HFFc6 (cell line): Measurements from ENCODE around the gene ZNF653. TPM values are rescaled to one million over a fixed set of nuclear protein-coding genes. Genes with fewer than 3 reads are reported as not detected.
A peak's percentile ranks its signal among the peaks of the same experiment; 100 is the strongest.

Experiments used
- DNase-seq: peaks from one replicate; pipeline ENCODE4 v3.0.0-alpha.2; 2018
- H3K27ac Mint-ChIP-seq: 2 replicates; pipeline ENCODE4 v1.8.0; 2020; ENCODE audit warnings: mild to moderate bottlenecking, mixed read lengths
- H3K27me3 Mint-ChIP-seq: 2 replicates; pipeline ENCODE4 v1.8.0; 2021; ENCODE audit warnings: mild to moderate bottlenecking, moderate library complexity, mixed read lengths; ENCODE audit not compliant: insufficient read depth
- H3K36me3 Mint-ChIP-seq: 2 replicates; pipeline ENCODE4 v1.8.0; 2021; ENCODE audit warnings: low read depth, mixed read lengths
- H3K4me1 Mint-ChIP-seq: 2 replicates; pipeline ENCODE4 v1.8.0; 2020; ENCODE audit warnings: low read depth, mixed read lengths
- H3K4me3 Mint-ChIP-seq: 2 replicates; pipeline ENCODE4 v1.8.0; 2020; ENCODE audit warnings: mild to moderate bottlenecking, moderate library complexity, mixed read lengths
- H3K9me3 Mint-ChIP-seq: 2 replicates; pipeline ENCODE4 v1.8.0; 2020; ENCODE audit warnings: mild to moderate bottlenecking, mixed read lengths
- total RNA-seq, 6 experiments: library from RNA; stranded (reverse); fragmentation: NEBNext Ultra II Directional; extraction: Animal tissue kit (Norgen Biotek cat#: 25700); gene quantifications; 2 replicates in 1 of 6; 3 replicates in 5 of 6; pipeline ENCODE4 v1.2.3, GENCODE V29; 2021
- TF ChIP-seq, protein P1 (sequence below): fragments of 200-600 bp; sonication (generic); IDR thresholded peaks from 2 replicates; pipeline ENCODE4 v1.5.0; 2021; ENCODE audit warnings: antibody characterized with exemption, mild to moderate bottlenecking

Gene ZNF653
- total RNA-seq, 6 experiments from 2014 or later, result 4.7 to 6.3 (median 5.3) TPM

DNA sequence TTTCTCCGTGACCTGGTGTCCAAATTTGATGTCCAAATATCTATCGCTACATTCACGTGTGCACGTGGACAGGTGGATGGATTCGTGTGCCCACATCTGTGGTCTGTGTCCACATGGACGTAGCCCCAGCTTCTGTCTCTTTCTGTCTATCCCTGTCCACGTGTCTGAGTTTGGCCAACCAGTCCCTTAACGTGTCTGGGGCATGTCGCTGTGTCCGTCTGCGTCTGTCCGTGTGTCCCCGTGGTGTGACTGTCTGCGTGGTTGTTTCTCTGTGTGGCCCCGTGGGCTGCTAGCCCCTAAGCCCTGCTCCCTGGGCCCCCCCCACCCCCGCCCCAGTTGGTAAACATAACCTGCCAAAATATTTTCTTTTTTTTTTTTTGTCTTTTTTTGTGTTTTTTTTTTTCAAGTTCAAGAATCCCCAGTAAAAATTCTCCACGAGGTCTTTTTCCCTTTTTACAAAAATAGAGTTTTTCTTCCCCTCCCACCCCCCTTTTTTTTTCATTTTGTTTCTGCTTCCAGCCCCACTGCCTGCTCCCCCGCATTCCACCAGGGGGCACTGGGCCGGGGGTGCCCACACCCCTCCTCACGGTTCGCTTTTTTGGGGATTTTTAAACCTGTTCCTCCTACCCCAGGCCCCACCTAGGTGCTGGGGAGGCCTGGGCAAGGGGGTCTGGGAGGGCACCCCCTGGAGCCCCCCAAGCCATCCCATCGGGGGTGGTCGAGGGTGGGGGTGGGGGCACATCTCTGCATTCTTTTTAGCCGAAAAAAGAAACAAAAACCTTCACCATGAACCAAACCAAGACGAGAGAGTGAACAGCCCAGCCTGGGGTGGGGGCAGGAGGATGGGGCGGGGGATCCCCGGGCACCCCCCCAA is 51.9 kb downstream of the ZNF653 start:
- Mint-ChIP-seq H3K4me3 (no peak overlapping the region), H3K27ac (no peak overlapping the region), H3K9me3 (no peaks in the 10 kb centered on the region), H3K4me1 (no peaks in the 10 kb centered on the region; the same call in 1 of the 2 replicates), H3K27me3 (no peaks in the 10 kb centered on the region; the same call in 1 of the 2 replicates), H3K36me3 (no peaks in the 10 kb centered on the region)
- TF ChIP-seq, protein P1, sequence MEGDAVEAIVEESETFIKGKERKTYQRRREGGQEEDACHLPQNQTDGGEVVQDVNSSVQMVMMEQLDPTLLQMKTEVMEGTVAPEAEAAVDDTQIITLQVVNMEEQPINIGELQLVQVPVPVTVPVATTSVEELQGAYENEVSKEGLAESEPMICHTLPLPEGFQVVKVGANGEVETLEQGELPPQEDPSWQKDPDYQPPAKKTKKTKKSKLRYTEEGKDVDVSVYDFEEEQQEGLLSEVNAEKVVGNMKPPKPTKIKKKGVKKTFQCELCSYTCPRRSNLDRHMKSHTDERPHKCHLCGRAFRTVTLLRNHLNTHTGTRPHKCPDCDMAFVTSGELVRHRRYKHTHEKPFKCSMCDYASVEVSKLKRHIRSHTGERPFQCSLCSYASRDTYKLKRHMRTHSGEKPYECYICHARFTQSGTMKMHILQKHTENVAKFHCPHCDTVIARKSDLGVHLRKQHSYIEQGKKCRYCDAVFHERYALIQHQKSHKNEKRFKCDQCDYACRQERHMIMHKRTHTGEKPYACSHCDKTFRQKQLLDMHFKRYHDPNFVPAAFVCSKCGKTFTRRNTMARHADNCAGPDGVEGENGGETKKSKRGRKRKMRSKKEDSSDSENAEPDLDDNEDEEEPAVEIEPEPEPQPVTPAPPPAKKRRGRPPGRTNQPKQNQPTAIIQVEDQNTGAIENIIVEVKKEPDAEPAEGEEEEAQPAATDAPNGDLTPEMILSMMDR, result peak; percentile 67
- no peak for DNase-seq

DNA sequence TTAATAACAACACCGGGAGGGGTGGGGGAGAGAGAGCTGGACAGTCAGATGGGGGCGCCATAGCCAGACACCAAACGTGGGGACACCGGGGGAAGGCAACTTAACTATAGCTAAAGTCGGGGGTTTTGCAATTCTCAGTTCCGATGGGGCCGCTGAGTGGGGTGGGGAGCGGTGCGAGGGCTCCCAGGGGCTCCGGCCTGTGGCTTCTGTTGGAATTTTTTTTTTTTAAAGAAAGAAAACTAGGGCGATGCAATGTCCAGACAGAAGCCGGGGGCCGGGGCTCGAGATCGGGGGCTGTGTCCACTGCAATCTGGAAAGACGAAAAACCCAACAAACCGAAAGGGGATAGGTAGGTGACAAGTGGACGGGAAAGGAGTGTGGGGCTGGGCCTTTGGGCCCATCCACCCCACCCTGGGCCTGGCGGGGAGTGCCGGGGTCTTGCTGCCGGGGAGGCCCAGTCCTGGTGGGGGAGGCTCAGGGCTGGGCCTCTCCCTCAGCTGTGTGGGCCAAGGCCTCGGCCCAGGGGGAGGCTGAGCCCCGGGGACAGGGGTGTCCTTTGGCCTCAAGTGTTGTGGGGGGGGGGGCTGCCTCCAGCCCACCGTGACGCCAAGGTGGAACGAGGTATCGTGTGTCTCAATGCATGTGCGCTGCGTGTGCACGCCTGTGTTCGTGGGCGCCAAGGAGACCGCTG is 52.9 kb downstream of the ZNF653 start:
- no peaks in the 10 kb centered on the region for H3K36me3 Mint-ChIP-seq
- H3K4me3 Mint-ChIP-seq, result no peak overlapping the region
- no peaks in the 10 kb centered on the region for H3K9me3 Mint-ChIP-seq
- no peaks in the 10 kb centered on the region; the same call in 1 of the 2 replicates for H3K27me3 Mint-ChIP-seq
- TF ChIP-seq, protein P1, result peak; percentile 31; the same call in 1 of the 2 replicates
- no peak for DNase-seq
- H3K4me1 Mint-ChIP-seq, result no peaks in the 10 kb centered on the region; the same call in 1 of the 2 replicates
- H3K27ac Mint-ChIP-seq, result no peak overlapping the region

DNA sequence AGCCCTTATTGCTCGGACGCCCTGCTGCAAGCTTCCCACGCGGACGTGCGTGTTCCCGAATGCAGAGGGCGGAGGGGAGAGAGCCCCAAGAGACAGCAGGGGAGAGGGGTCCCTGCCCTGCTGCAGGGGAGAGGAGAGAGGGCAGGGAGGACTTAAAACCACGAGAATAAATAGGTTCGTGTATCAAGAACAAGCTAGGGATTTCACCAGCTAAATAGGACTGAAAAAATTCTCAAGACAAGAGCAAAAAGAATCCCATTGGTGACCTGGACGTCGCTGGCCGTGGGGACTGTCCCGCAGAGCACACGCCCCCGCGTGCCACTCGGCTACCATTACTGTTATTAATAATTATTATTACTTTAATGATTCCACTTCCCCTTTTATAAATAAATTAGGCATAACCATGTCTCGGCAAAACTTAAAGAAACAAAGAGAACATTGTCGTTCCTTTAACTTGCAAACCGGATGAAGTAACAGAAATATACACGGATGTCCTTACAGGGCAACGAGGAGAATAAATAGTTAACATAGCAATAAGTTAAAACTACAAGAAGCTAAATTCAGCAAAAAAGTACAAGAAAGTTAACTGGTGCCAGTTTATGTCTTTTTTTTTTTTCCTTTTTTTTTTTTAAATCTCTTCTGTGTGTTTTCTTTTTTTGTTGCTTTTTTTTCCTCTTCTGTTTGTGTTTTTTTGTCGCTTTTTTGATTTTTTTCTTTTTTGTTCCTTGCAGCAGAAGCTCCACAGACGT is 53.6 kb downstream of the ZNF653 start:
- Mint-ChIP-seq H3K27me3 (no peaks in the 10 kb centered on the region; the same call in 1 of the 2 replicates), H3K27ac (no peak overlapping the region), H3K4me3 (no peak overlapping the region), H3K4me1 (no peaks in the 10 kb centered on the region; the same call in 1 of the 2 replicates), H3K36me3 (no peaks in the 10 kb centered on the region), H3K9me3 (no peaks in the 10 kb centered on the region)
- TF ChIP-seq, protein P1, result no peak
- no peak for DNase-seq

GRCh38 chr19:11451327-11451870 is 54.2 kb downstream of the ZNF653 start:
- TF ChIP-seq, protein P1, result no peak
- H3K27me3 Mint-ChIP-seq, result no peaks in the 10 kb centered on the region; the same call in 1 of the 2 replicates
- H3K36me3 Mint-ChIP-seq, result no peaks in the 10 kb centered on the region
- no peak for DNase-seq
- H3K4me3 Mint-ChIP-seq, result no peak overlapping the region
- H3K4me1 Mint-ChIP-seq, result no peaks in the 10 kb centered on the region; the same call in 1 of the 2 replicates
- no peak overlapping the region for H3K27ac Mint-ChIP-seq
- no peaks in the 10 kb centered on the region for H3K9me3 Mint-ChIP-seq
